HepG2 (cell line): Measurements from ENCODE around the gene TUBA8. TPM values are rescaled to one million over a fixed set of nuclear protein-coding genes. Genes with fewer than 3 reads are reported as not detected.
"Not testable (repeated sequence)": the region's sequence is repeated elsewhere in the genome, so short reads cannot be mapped to it uniquely, and the experiment has no call there.

ENCODE experiments used
- ATAC-seq: fragments of 200-7000 bp; cut with Tn5 transposase; 3 replicates; pipeline ENCODE4 v1.9.1; 2020; ENCODE audit warnings: mild to moderate bottlenecking, moderate library complexity
- BruUV-seq: library from RNA; stranded (reverse); fragments of 400-500 nt; replicated peaks from 2 replicates; lab custom pipeline; 2021; lab: Mats Ljungman, UMichigan
- CTCF ChIA-PET: fragments of 300-600 bp; formaldehyde crosslinking; extraction: SDS; loops from one replicate; lab custom pipeline; 2021; ENCODE audit warnings: low total read pairs, inconsistent platforms, low intra/inter-chr PET ratio; lab: Yijun Ruan, JAX
- POLR2A ChIA-PET: fragments of 350-600 bp; sonication (Branson Sonifier 250); formaldehyde crosslinking; loops from one replicate; lab custom pipeline; 2020; ENCODE audit warnings: antibody characterized with exemption, inconsistent platforms; lab: Yijun Ruan, JAX
- DNase-seq: peaks from one replicate; pipeline ENCODE4 v3.0.0-alpha.2; 2015; ENCODE audit warnings: low spot score
- FAIRE-seq: peaks from 3 replicates; lab custom pipeline; 2011; peaks lifted over from hg19 to GRCh38; lab: Jason Lieb, UNC
- H2AFZ ChIP-seq: one replicate; pipeline ENCODE4 v1.6.1; 2011; ENCODE audit warnings: low read length, inconsistent platforms
- H3K27ac ChIP-seq: fragments of 300-600 bp; 3 replicates; pipeline ENCODE4 v1.8.0; 2011; ENCODE audit warnings: mixed run types, mild to moderate bottlenecking, mixed read lengths, low read length, inconsistent platforms; ENCODE audit not compliant: insufficient read depth; ENCODE audit errors: extremely low read length
- H3K27me3 ChIP-seq, 2 experiments: fragments of 200-600 bp in 1 of 2; 2 replicates in 1 of 2; 3 replicates in 1 of 2; pipeline versions ENCODE4 v1.6.0 to v1.8.0; 2011; ENCODE audit warnings: low read length in 2 of 2, mild to moderate bottlenecking in 2 of 2, moderate library complexity in 2 of 2, inconsistent platforms in 1 of 2; ENCODE audit not compliant: insufficient read depth in 2 of 2, control insufficient read depth in 1 of 2
- H3K36me3 ChIP-seq, 2 experiments: fragments of 200-600 bp in 1 of 2; replicated peaks in 1 of 2; 2 replicates in 1 of 2; 3 replicates in 1 of 2; pipeline versions ENCODE4 v1.5.1 to v1.8.0; 2011; ENCODE audit warnings: low read length in 2 of 2, inconsistent platforms in 1 of 2; ENCODE audit not compliant: insufficient read depth in 2 of 2, control insufficient read depth in 1 of 2
- H3K4me1 ChIP-seq: 2 replicates; pipeline ENCODE4 v1.5.1; 2012; ENCODE audit warnings: low read length, inconsistent platforms; ENCODE audit not compliant: insufficient read depth
- H3K4me2 ChIP-seq: 2 replicates; pipeline ENCODE4 v1.6.0; 2011; ENCODE audit warnings: low read depth, low read length, inconsistent platforms
- H3K4me3 ChIP-seq, 3 experiments: fragments of 200-600 bp in 1 of 3; sonication (generic), shearing (Covaris generic) in 1 of 3; replicated peaks in 1 of 3; 2 replicates each; pipeline ENCODE4 v1.5.1; 2011 to 2016; ENCODE audit warnings: low read length in 3 of 3, inconsistent platforms in 2 of 3, low read depth in 2 of 3, mild to moderate bottlenecking in 2 of 3, control low read depth in 1 of 3, mixed read lengths in 1 of 3; ENCODE audit not compliant: insufficient read depth in 1 of 3
- H3K79me2 ChIP-seq: one replicate; pipeline ENCODE4 v1.6.1; 2011; ENCODE audit warnings: low read length, inconsistent platforms; ENCODE audit not compliant: insufficient read depth
- H3K9ac ChIP-seq: 2 replicates; pipeline ENCODE4 v1.6.0; 2011; ENCODE audit warnings: mild to moderate bottlenecking, low read depth, low read length, inconsistent platforms; ENCODE audit not compliant: insufficient read depth
- H3K9me3 ChIP-seq: 2 replicates; pipeline ENCODE4 v1.5.1; 2012; ENCODE audit warnings: mild to moderate bottlenecking, low read length
- H4K20me1 ChIP-seq: 2 replicates; pipeline ENCODE4 v1.6.0; 2011; ENCODE audit warnings: inconsistent platforms, mild to moderate bottlenecking, low read length, moderate library complexity; ENCODE audit not compliant: insufficient read depth
- GATAD2A ChIP-seq: IDR thresholded peaks from 2 replicates; pipeline ENCODE4 v1.6.1; 2016
- HIVEP1 ChIP-seq: sonication (generic); formaldehyde crosslinking; IDR thresholded peaks from 2 replicates; pipeline ENCODE4 v1.4.0; 2020; ENCODE audit warnings: mild to moderate bottlenecking, missing genetic modification reagents
- KAT7 ChIP-seq: IDR thresholded peaks from 2 replicates; pipeline ENCODE4 v1.6.1; 2018; ENCODE audit warnings: borderline replicate concordance, missing compliant biosample characterization
- NFYB ChIP-seq: sonication (generic); formaldehyde crosslinking; IDR thresholded peaks from 2 replicates; pipeline ENCODE4 v1.4.0; 2020; ENCODE audit warnings: missing genetic modification reagents
- REL ChIP-seq: sonication (generic); formaldehyde crosslinking; conservative IDR thresholded peaks from 2 replicates; pipeline ENCODE4 v1.8.0; 2022; ENCODE audit warnings: mild to moderate bottlenecking, missing genetic modification reagents, moderate library complexity
- SAFB2 ChIP-seq: sonication (generic); formaldehyde crosslinking; IDR thresholded peaks from 2 replicates; pipeline ENCODE4 v1.5.1; 2020; ENCODE audit warnings: missing genetic modification reagents, low read depth, mild to moderate bottlenecking, borderline replicate concordance
- SMAD3 ChIP-seq: sonication (generic); formaldehyde crosslinking; IDR thresholded peaks from 2 replicates; pipeline ENCODE4 v1.4.0; 2020; ENCODE audit warnings: missing genetic modification reagents
- ZBTB21 ChIP-seq: sonication (generic); formaldehyde crosslinking; IDR thresholded peaks from 2 replicates; pipeline ENCODE4 v1.4.0; 2020; ENCODE audit warnings: missing genetic modification reagents
- ZNF337 ChIP-seq: sonication (generic); formaldehyde crosslinking; IDR thresholded peaks from 2 replicates; pipeline ENCODE4 v1.5.1; 2020; ENCODE audit warnings: missing genetic modification reagents, low read depth, mild to moderate bottlenecking, borderline replicate concordance
- ZNF614 ChIP-seq: IDR thresholded peaks from 2 replicates; pipeline ENCODE4 v1.6.1; 2018; ENCODE audit warnings: missing biosample characterization, missing genetic modification reagents, inconsistent platforms, borderline replicate concordance
- ZNF772 ChIP-seq: sonication (generic); formaldehyde crosslinking; IDR thresholded peaks from 2 replicates; pipeline ENCODE4 v1.5.0; 2020; ENCODE audit warnings: mild to moderate bottlenecking, missing genetic modification reagents
- WGBS: methylation state at CpG from one replicate; pipeline ENCODE4 v1.1.6; 2017; ENCODE audit warnings: low lambda C conversion rate; 5-methylcytosine and 5-hydroxymethylcytosine counted together
- in situ Hi-C: cut with HindIII; loops from 2 replicates; pipeline ENCODE4 v1.10.0; 2017; ENCODE audit warnings: low pct_unique_long_range_greater_than_20kb; ENCODE audit not compliant: extremely low pct_ligation_motif_present
- intact Hi-C: fragments of 100-400 bp; cut with micrococcal nuclease; formaldehyde crosslinking; loops from one replicate; pipeline ENCODE4 v1.10.0; 2022; ENCODE audit not compliant: unreplicated experiment
- polyA plus RNA-seq, 8 experiments: library from polyadenylated mRNA; depleted of rRNA in 3 of 8; stranded (reverse) in 7 of 8; unstranded in 1 of 8; fragments of >200 nt; fragmentation: Illumina TruSeq in 4 of 8; extraction: Trizol in 4 of 8; gene quantifications; 2 replicates each; pipeline versions ENCODE4 v1.2.1 to v1.2.3, GENCODE V29; 2011 to 2016; ENCODE audit warnings: low read depth in 4 of 8, missing spikeins in 1 of 8, mixed read lengths in 1 of 8; ENCODE audit not compliant: insufficient read depth in 1 of 8
- total RNA-seq, 5 experiments: library from RNA; depleted of rRNA; stranded (reverse); fragments of >200 nt; fragmentation: Illumina TruSeq; extraction: Trizol; gene quantifications; 2 replicates each; pipeline ENCODE4 v1.2.3, GENCODE V29; 2016; ENCODE audit warnings: low read depth in 1 of 5
- TF ChIP-seq, protein P1 (sequence below): sonication (generic); formaldehyde crosslinking; IDR thresholded peaks from 2 replicates; pipeline ENCODE4 v1.4.0; 2020; ENCODE audit warnings: missing genetic modification reagents
- TF ChIP-seq, protein P2 (sequence below): sonication (generic); formaldehyde crosslinking; conservative IDR thresholded peaks from 2 replicates; pipeline ENCODE4 v1.5.0; 2020; ENCODE audit warnings: missing genetic modification reagents
- TF ChIP-seq, protein P3 (sequence below): sonication (generic); formaldehyde crosslinking; IDR thresholded peaks from 2 replicates; pipeline ENCODE4 v1.8.1; 2023; ENCODE audit warnings: mild to moderate bottlenecking, moderate library complexity, missing genetic modification reagents

Gene TUBA8
- total and polyA plus RNA-seq, 2 of the 13 experiments (the other 11 are each of a cell fraction or from before 2014, with no cell fraction given), result 0.35 to 0.69 TPM

DNA sequence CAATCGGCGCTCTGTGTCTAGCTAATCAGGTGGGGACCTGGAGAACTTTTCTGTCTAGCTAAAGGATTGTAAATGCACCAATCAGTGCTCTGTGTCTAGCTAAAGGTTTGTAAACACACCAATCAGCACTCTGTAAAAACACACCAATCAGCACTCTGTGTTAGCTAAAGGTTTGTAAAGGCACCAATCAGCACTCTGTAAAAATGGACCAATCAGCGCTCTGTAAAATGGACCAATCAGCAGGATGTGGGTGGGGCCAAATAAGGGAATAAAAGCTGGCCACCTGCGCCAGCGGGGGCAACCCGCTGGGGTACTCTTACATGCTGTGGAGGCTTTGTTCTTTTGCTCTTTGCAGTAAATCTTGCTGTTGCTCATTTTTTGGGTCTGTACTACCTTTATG lies 30.4 kb downstream of the TUBA8 start:
- BruUV-seq, H3K27me3 ChIP-seq, in situ Hi-C loops, H3K4me3 ChIP-seq, H3K36me3 ChIP-seq, intact Hi-C loops, H3K9ac ChIP-seq, H3K4me1 ChIP-seq, DNase-seq, FAIRE-seq, H3K79me2 ChIP-seq, H4K20me1 ChIP-seq, H3K9me3 ChIP-seq, CTCF ChIA-PET, H3K27ac ChIP-seq, H3K4me2 ChIP-seq, ATAC-seq, H2AFZ ChIP-seq: not testable (repeated sequence)
- 100% methylated on average over 6 of the region's 6 CpGs for WGBS
- TF ChIP-seq NFYB, result peak; percentile 51; the same call in 1 of the 2 replicates
- POLR2A ChIA-PET, result interaction anchor here (1.1 to 1.8 kb wide), 3 partner anchors 9 to 52 kb away, joined by 3 to 9 read pairs (median 4); partner anchors contain the start of gene USP18

DNA sequence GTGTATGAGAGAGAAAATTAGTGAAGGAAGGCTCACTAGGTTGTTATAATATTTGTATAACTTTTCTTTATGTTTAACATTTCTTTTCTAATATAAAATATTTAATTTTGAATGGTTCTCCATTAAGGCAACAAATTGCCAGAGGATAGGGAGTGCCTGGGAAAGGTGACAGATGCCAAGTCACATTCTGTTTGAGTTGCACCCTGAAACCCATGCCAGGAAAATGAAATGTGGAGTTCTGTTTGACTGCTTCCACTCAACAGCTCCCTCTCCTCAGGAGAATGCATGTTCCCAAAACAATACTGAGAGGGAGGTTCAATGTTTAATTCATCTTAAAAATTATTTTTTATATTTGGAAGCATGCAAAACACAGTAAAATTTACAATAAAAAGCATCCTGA lies 33.5 kb downstream of the TUBA8 start:
- ChIA-PET CTCF (no interaction called here), POLR2A (no interaction called here)
- Histone ChIP-seq H3K27me3 (no peaks in the 10 kb centered on the region; a peak in 1 of 5 replicates), H3K36me3 (peaks cover 0 to 3% of the 10 kb centered on the region in 2 experiments; a peak in 3 of 5 replicates), H3K27ac (no peak overlapping the region), H3K4me2 (no peak overlapping the region), H4K20me1 (no peaks in the 10 kb centered on the region), H3K4me1 (peaks cover 26% of the 10 kb centered on the region), H3K79me2 (no peaks in the 10 kb centered on the region), H3K9ac (no peak overlapping the region), H2AFZ (no peak overlapping the region), H3K9me3 (no peaks in the 10 kb centered on the region), H3K4me3 (no peak overlapping the region)
- no TSS peak for BruUV-seq
- DNase-seq (no peak), ATAC-seq (no peak), FAIRE-seq (no peak)
- in situ Hi-C loops (no loop called here), intact Hi-C loops (no loop called here)
- TF ChIP-seq ZNF337 (CRISPR knock-in tag) (no peak), SMAD3 (CRISPR knock-in tag) (no peak), ZBTB21 (CRISPR knock-in tag) (no peak), HIVEP1 (CRISPR knock-in tag) (no peak), GATAD2A (no peak), REL (no peak), KAT7 (CRISPR knock-in tag) (no peak), ZNF614 (no peak), SAFB2 (CRISPR knock-in tag) (no peak), ZNF772 (CRISPR knock-in tag) (no peak)
- TF ChIP-seq, protein P1, sequence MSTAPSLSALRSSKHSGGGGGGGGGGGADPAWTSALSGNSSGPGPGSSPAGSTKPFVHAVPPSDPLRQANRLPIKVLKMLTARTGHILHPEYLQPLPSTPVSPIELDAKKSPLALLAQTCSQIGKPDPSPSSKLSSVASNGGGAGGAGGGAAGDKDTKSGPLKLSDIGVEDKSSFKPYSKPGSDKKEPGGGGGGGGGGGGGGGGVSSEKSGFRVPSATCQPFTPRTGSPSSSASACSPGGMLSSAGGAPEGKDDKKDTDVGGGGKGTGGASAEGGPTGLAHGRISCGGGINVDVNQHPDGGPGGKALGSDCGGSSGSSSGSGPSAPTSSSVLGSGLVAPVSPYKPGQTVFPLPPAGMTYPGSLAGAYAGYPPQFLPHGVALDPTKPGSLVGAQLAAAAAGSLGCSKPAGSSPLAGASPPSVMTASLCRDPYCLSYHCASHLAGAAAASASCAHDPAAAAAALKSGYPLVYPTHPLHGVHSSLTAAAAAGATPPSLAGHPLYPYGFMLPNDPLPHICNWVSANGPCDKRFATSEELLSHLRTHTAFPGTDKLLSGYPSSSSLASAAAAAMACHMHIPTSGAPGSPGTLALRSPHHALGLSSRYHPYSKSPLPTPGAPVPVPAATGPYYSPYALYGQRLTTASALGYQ (CRISPR knock-in tag), result no peak
- TF ChIP-seq, protein P2, sequence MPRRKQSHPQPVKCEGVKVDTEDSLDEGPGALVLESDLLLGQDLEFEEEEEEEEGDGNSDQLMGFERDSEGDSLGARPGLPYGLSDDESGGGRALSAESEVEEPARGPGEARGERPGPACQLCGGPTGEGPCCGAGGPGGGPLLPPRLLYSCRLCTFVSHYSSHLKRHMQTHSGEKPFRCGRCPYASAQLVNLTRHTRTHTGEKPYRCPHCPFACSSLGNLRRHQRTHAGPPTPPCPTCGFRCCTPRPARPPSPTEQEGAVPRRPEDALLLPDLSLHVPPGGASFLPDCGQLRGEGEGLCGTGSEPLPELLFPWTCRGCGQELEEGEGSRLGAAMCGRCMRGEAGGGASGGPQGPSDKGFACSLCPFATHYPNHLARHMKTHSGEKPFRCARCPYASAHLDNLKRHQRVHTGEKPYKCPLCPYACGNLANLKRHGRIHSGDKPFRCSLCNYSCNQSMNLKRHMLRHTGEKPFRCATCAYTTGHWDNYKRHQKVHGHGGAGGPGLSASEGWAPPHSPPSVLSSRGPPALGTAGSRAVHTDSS (CRISPR knock-in tag), result no peak
- TF ChIP-seq, protein P3, sequence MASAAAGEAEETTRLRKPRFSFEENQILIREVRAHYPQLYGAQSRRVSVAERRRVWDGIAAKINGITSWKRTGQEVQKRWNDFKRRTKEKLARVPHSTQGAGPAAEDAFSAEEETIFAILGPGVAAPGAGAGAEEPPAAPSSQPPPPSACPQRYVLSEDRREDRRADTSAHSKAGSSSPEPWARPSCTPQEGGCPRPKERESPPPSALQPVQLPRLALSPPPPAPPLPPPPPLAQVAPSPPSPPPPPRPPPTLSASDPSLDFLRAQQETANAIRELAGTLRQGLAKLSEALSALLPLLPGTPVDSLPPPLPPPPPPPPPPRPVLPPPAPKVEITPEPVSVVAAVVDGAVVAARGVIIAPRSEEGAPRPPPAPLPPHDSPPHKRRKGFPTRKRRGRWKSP (CRISPR knock-in tag), result no peak
